Muscle of leg (tissue), 9 donors: ENCODE results near the gene PHKG1. TPM values are rescaled to one million over a fixed set of nuclear protein-coding genes. Genes with fewer than 3 reads are reported as not detected.

ENCODE experiments used
- polyA plus RNA-seq, 8 donors: library from polyadenylated mRNA; unstranded; fragments of 120-200 nt; gene quantifications; one replicate each; pipeline versions ENCODE4 v1.2.1 to v1.2.3, GENCODE V29; 2013; ENCODE audit warnings: inconsistent platforms in 1 of 8, low replicate concordance in 1 of 8; ENCODE audit not compliant: insufficient read length in 8 of 8, insufficient read depth in 1 of 8
- total RNA-seq: library from RNA; stranded (reverse); fragments of 120-200 nt; gene quantifications from one replicate; pipeline ENCODE4 v1.2.4, GENCODE V29; 2013

The PHKG1 gene
- total and polyA plus RNA-seq, 9 donors = 21.0 to 62.4 (median 35.1) TPM

Other genes with a start within 250 kb of the PHKG1 start
- not detected for gene SEPTIN14, start 230.2 kb downstream of the PHKG1 start, total RNA-seq
- under 1 TPM; 0.06 to 0.28 (median 0.11) TPM for gene SEPTIN14, start 230.2 kb downstream of the PHKG1 start, polyA plus RNA-seq
- gene ZNF713, start 205.5 kb downstream of the PHKG1 start, total RNA-seq = 7.2 TPM
- gene ZNF713, start 205.5 kb downstream of the PHKG1 start, polyA plus RNA-seq = 1 to 10 TPM; 5.6 to 7.5 (median 6.0) TPM
- gene MRPS17, start 141.1 kb downstream of the PHKG1 start, total RNA-seq = 16.0 TPM
- gene MRPS17, start 141.1 kb downstream of the PHKG1 start, polyA plus RNA-seq = 10 to 100 TPM; 12.3 to 15.7 (median 13.8) TPM
- 67.7 TPM for gene NIPSNAP2, start 128.4 kb downstream of the PHKG1 start, total RNA-seq
- 100 to 1,000 TPM in 1 of 8 donors, 10 to 100 TPM in 7; 78.4 to 103 (median 82.8) TPM for gene NIPSNAP2, start 128.4 kb downstream of the PHKG1 start, polyA plus RNA-seq
- gene PSPH, start 41.5 kb downstream of the PHKG1 start, total RNA-seq = 11.0 TPM
- 10 to 100 TPM; 14.2 to 20.3 (median 17.4) TPM for gene PSPH, start 41.5 kb downstream of the PHKG1 start, polyA plus RNA-seq
- 103 TPM for gene CCT6A, start 41.2 kb downstream of the PHKG1 start, total RNA-seq
- gene CCT6A, start 41.2 kb downstream of the PHKG1 start, polyA plus RNA-seq = 100 to 1,000 TPM; 124 to 159 (median 147) TPM
- gene SUMF2, start 28.7 kb downstream of the PHKG1 start, total RNA-seq = 40.3 TPM
- gene SUMF2, start 28.7 kb downstream of the PHKG1 start, polyA plus RNA-seq = 10 to 100 TPM; 35.4 to 71.6 (median 53.2) TPM
- 416 TPM for gene CHCHD2, start 13.5 kb upstream of the PHKG1 start, total RNA-seq
- gene CHCHD2, start 13.5 kb upstream of the PHKG1 start, polyA plus RNA-seq = 100 to 1,000 TPM; 246 to 290 (median 267) TPM
- gene NUPR2, start 23.5 kb upstream of the PHKG1 start, total RNA-seq = 0.18 TPM
- under 1 TPM in 1 of 8 donors, not detected in 7; 0.26 TPM for gene NUPR2, start 23.5 kb upstream of the PHKG1 start, polyA plus RNA-seq